ENCODE measurements around the gene GPC2. TPM values are rescaled to one million over a fixed set of nuclear protein-coding genes. Genes with fewer than 3 reads are reported as not detected.

The GPC2 gene
- total RNA-seq, 1 donor from 2014 or later: 17.0 TPM

GRCh38 chr7:100210805-100211204 lies 33.6 kb upstream of the GPC2 start:
- H3K27me3 Mint-ChIP-seq (ENCODE audit: insufficient read depth, low read depth): peaks cover 5% of the 10 kb centered on the region
- Histone ChIP-seq H3K9me3 (ENCODE audit: low read depth) (no peaks in the 10 kb centered on the region), H3K79me2 (ENCODE audit: low read depth) (no peaks in the 10 kb centered on the region), H3K4me1 (peaks cover 6% of the 10 kb centered on the region), H3K36me3 (no peaks in the 10 kb centered on the region), H3F3A (ENCODE audit: low read depth) (peaks cover 6% of the 10 kb centered on the region), H2AFZ (replicated peaks) (no peak overlapping the region), H3K27ac (no peak overlapping the region), H3K27me3 (peaks cover 3% of the 10 kb centered on the region), H4K20me1 (ENCODE audit: low read depth) (no peaks in the 10 kb centered on the region), H3K9ac (no peak overlapping the region), H3K4me3 (no peak overlapping the region), H3K4me2 (no peak overlapping the region)
- H3K4me3 Mint-ChIP-seq: no peak overlapping the region
- no peak for DNase-seq (ENCODE audit: low spot score)
- peaks cover 18% of the 10 kb centered on the region for H3K4me1 Mint-ChIP-seq
- peaks cover 10% of the 10 kb centered on the region for H3K36me3 Mint-ChIP-seq
- H3K9me3 Mint-ChIP-seq: no peaks in the 10 kb centered on the region
- no peak overlapping the region for H3K27ac Mint-ChIP-seq
- no peak for TF ChIP-seq EZH2 (IDR thresholded peaks at IDR 0.05)
- TF ChIP-seq EZH2phosphoT487 (IDR thresholded peaks at IDR 0.05): no peak
- TF ChIP-seq, protein P1, sequence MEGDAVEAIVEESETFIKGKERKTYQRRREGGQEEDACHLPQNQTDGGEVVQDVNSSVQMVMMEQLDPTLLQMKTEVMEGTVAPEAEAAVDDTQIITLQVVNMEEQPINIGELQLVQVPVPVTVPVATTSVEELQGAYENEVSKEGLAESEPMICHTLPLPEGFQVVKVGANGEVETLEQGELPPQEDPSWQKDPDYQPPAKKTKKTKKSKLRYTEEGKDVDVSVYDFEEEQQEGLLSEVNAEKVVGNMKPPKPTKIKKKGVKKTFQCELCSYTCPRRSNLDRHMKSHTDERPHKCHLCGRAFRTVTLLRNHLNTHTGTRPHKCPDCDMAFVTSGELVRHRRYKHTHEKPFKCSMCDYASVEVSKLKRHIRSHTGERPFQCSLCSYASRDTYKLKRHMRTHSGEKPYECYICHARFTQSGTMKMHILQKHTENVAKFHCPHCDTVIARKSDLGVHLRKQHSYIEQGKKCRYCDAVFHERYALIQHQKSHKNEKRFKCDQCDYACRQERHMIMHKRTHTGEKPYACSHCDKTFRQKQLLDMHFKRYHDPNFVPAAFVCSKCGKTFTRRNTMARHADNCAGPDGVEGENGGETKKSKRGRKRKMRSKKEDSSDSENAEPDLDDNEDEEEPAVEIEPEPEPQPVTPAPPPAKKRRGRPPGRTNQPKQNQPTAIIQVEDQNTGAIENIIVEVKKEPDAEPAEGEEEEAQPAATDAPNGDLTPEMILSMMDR (IDR thresholded peaks at IDR 0.05): no peak

- Mint-ChIP-seq H3K4me3 (no peak overlapping the region), H3K36me3 (peaks cover 10% of the 10 kb centered on the region), H3K27me3 (ENCODE audit: insufficient read depth, low read depth) (peaks cover 6% of the 10 kb centered on the region), H3K9me3 (no peaks in the 10 kb centered on the region), H3K4me1 (peaks cover 12% of the 10 kb centered on the region), H3K27ac (no peak overlapping the region)
- Histone ChIP-seq H3K4me2 (no peak overlapping the region), H3K9me3 (ENCODE audit: low read depth) (no peaks in the 10 kb centered on the region), H3K4me3 (no peak overlapping the region), H3K9ac (no peak overlapping the region), H2AFZ (replicated peaks) (no peak overlapping the region), H3K27me3 (peaks cover 3% of the 10 kb centered on the region), H4K20me1 (ENCODE audit: low read depth) (no peaks in the 10 kb centered on the region), H3F3A (ENCODE audit: low read depth) (peaks cover 6% of the 10 kb centered on the region), H3K36me3 (no peaks in the 10 kb centered on the region), H3K79me2 (ENCODE audit: low read depth) (no peaks in the 10 kb centered on the region), H3K4me1 (peaks cover 13% of the 10 kb centered on the region), H3K27ac (no peak overlapping the region)
- TF ChIP-seq, protein P1 (IDR thresholded peaks at IDR 0.05): no peak
- no peak for TF ChIP-seq EZH2phosphoT487 (IDR thresholded peaks at IDR 0.05)
- no peak for TF ChIP-seq EZH2 (IDR thresholded peaks at IDR 0.05)
- no peak for DNase-seq (ENCODE audit: low spot score)
Measured at GRCh38 chr7:100209493-100209892, 32.3 kb upstream of the GPC2 start.

DNA sequence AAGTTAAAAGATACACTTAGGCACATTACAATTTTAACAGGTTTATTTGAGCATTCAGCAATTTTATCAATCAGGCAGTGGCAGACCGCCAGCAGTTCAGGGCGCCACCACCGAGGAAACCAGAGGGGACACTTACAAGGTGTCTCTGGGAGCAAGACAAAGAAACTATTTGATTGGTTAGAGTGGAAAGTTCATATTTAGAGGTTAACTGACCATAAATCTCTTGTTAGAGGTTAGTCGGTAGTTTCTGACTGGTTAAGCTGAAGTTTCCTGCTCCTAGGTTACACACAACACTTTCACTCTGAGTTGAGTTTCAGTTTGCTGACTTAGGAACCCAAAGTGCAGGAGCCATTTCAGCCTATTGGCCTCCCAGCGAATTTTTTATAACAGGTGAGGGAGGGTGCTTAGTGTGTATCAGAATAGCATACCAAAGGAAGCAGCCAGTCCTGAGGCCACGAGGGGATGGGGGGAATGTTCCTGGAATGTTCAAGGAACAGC lies 31.8 kb upstream of the GPC2 start:
- H3K9me3 Mint-ChIP-seq: no peaks in the 10 kb centered on the region
- H2AFZ ChIP-seq (replicated peaks): no peak overlapping the region
- no peak overlapping the region for H3K27ac Mint-ChIP-seq
- no peak for DNase-seq (ENCODE audit: low spot score)
- peaks cover 8% of the 10 kb centered on the region for H3K27me3 Mint-ChIP-seq (ENCODE audit: insufficient read depth, low read depth)
- H3K4me1 ChIP-seq: peaks cover 13% of the 10 kb centered on the region
- no peaks in the 10 kb centered on the region for H3K9me3 ChIP-seq (ENCODE audit: low read depth)
- H3K27ac ChIP-seq: no peak overlapping the region
- H3K79me2 ChIP-seq (ENCODE audit: low read depth): no peaks in the 10 kb centered on the region
- peaks cover 10% of the 10 kb centered on the region for H3K36me3 Mint-ChIP-seq
- no peaks in the 10 kb centered on the region for H4K20me1 ChIP-seq (ENCODE audit: low read depth)
- H3K4me3 Mint-ChIP-seq: no peak overlapping the region
- TF ChIP-seq, protein P1 (IDR thresholded peaks at IDR 0.05): no peak
- TF ChIP-seq EZH2 (IDR thresholded peaks at IDR 0.05) (no peak), EZH2phosphoT487 (IDR thresholded peaks at IDR 0.05) (no peak)
- peaks cover 6% of the 10 kb centered on the region for H3F3A ChIP-seq (ENCODE audit: low read depth)
- H3K4me2 ChIP-seq: no peak overlapping the region
- H3K9ac ChIP-seq: no peak overlapping the region
- no peaks in the 10 kb centered on the region for H3K36me3 ChIP-seq
- peaks cover 9% of the 10 kb centered on the region for H3K4me1 Mint-ChIP-seq
- H3K4me3 ChIP-seq: no peak overlapping the region
- peaks cover 3% of the 10 kb centered on the region for H3K27me3 ChIP-seq
